Endodermal cell (in vitro differentiated cells): Measurements from ENCODE around the gene SLC7A14. TPM values are rescaled to one million over a fixed set of nuclear protein-coding genes. Genes with fewer than 3 reads are reported as not detected.

Experiments
- DNase-seq: peaks from one replicate; pipeline ENCODE4 v3.0.0-alpha.2; 2017
- H3K27ac ChIP-seq: 2 replicates; pipeline ENCODE4 v1.5.1; 2013; ENCODE audit warnings: mild to moderate bottlenecking, low read depth, low read length, moderate library complexity
- H3K27me3 ChIP-seq: 2 replicates; pipeline ENCODE4 v1.6.1; 2013; ENCODE audit warnings: mild to moderate bottlenecking, low read length, moderate library complexity; ENCODE audit not compliant: insufficient read depth, control insufficient read depth, poor library complexity, severe bottlenecking
- H3K36me3 ChIP-seq: 2 replicates; pipeline ENCODE4 v1.7.0; 2013; ENCODE audit warnings: mild to moderate bottlenecking, low read length, moderate library complexity; ENCODE audit not compliant: control insufficient read depth, insufficient read depth
- H3K4me1 ChIP-seq: one replicate; pipeline ENCODE4 v1.7.0; 2013; ENCODE audit warnings: low read length; ENCODE audit not compliant: control insufficient read depth, insufficient read depth
- H3K4me3 ChIP-seq: 2 replicates; pipeline ENCODE4 v1.5.1; 2013; ENCODE audit warnings: mild to moderate bottlenecking, low read length, moderate library complexity
- H3K9ac ChIP-seq: 2 replicates; pipeline ENCODE4 v1.6.1; 2013; ENCODE audit warnings: mild to moderate bottlenecking, low read length, moderate library complexity; ENCODE audit not compliant: poor library complexity, severe bottlenecking; ENCODE audit errors: extremely low read depth
- H3K9me3 ChIP-seq: 2 replicates; pipeline ENCODE4 v1.6.1; 2013; ENCODE audit warnings: mild to moderate bottlenecking, low read length, moderate library complexity; ENCODE audit not compliant: control insufficient read depth
- H3K27ac Mint-ChIP-seq: 2 replicates; pipeline ENCODE4 v1.8.0; 2020; ENCODE audit warnings: mixed read lengths
- H3K27me3 Mint-ChIP-seq: 2 replicates; pipeline ENCODE4 v1.8.0; 2021; ENCODE audit warnings: mild to moderate bottlenecking, mixed read lengths; ENCODE audit not compliant: insufficient read depth
- H3K36me3 Mint-ChIP-seq: 2 replicates; pipeline ENCODE4 v1.8.0; 2020; ENCODE audit warnings: low read depth, mixed read lengths
- H3K4me1 Mint-ChIP-seq: 2 replicates; pipeline ENCODE4 v1.8.0; 2020; ENCODE audit warnings: mixed read lengths
- H3K4me3 Mint-ChIP-seq: 2 replicates; pipeline ENCODE4 v1.8.0; 2020; ENCODE audit warnings: mild to moderate bottlenecking, moderate library complexity, mixed read lengths
- H3K9me3 Mint-ChIP-seq: 2 replicates; pipeline ENCODE4 v1.8.0; 2020; ENCODE audit warnings: mild to moderate bottlenecking, mixed read lengths
- CTCF ChIP-seq: fragments of 200-600 bp; sonication (generic); conservative IDR thresholded peaks from 2 replicates; pipeline ENCODE4 v1.5.0; 2021; ENCODE audit warnings: antibody characterized with exemption, mild to moderate bottlenecking
- WGBS, 2 experiments: methylation state at CpG; one replicate each; pipeline versions ENCODE4 v1.1.5 to v1.1.7; 2013; ENCODE audit warnings: missing lambda C conversion rate in 2 of 2, mixed read lengths in 1 of 2; ENCODE audit not compliant: insufficient coverage in 1 of 2, insufficient read length in 1 of 2; 5-methylcytosine and 5-hydroxymethylcytosine counted together
- total RNA-seq, 2 donors: library from RNA; stranded (reverse); fragmentation: NEBNext Ultra II Directional in 1 of 2; extraction: Animal tissue kit (Norgen Biotek cat#: 25700) in 1 of 2; gene quantifications; 2 replicates in 1 of 2; 3 replicates in 1 of 2; pipeline ENCODE4 v1.2.1, GENCODE V29; 2021

SLC7A14 gene
- total RNA-seq, 2 donors from 2014 or later: 0.29 to 0.42 TPM

GRCh38 chr3:170432416-170432815, 153.5 kb downstream of the SLC7A14 start:
- Mint-ChIP-seq H3K9me3 (no peaks in the 10 kb centered on the region), H3K27ac (no peak overlapping the region), H3K36me3 (peaks cover 2% of the 10 kb centered on the region), H3K27me3 (peaks cover 11% of the 10 kb centered on the region), H3K4me3 (no peak overlapping the region), H3K4me1 (peaks cover 15% of the 10 kb centered on the region)
- DNase-seq: no peak
- Histone ChIP-seq H3K4me3 (no peak overlapping the region), H3K27me3 (peaks cover 4% of the 10 kb centered on the region), H3K9ac (no peak overlapping the region), H3K9me3 (no peaks in the 10 kb centered on the region), H3K36me3 (no peaks in the 10 kb centered on the region), H3K4me1 (peaks cover 4% of the 10 kb centered on the region), H3K27ac (no peak overlapping the region)
- TF ChIP-seq CTCF: no peak
- 95 to 97% methylated on average over 9 to 14 of the region's 14 CpGs for whole genome bisulfite sequencing, 2 experiments

- Histone ChIP-seq H3K36me3 (no peaks in the 10 kb centered on the region), H3K9me3 (no peaks in the 10 kb centered on the region), H3K27ac (no peak overlapping the region), H3K4me1 (peaks cover 4% of the 10 kb centered on the region), H3K4me3 (no peak overlapping the region), H3K27me3 (peaks cover 4% of the 10 kb centered on the region), H3K9ac (no peak overlapping the region)
- Mint-ChIP-seq H3K4me3 (no peak overlapping the region), H3K36me3 (peaks cover 2% of the 10 kb centered on the region), H3K27ac (no peak overlapping the region), H3K27me3 (peaks cover 11% of the 10 kb centered on the region), H3K4me1 (peaks cover 16% of the 10 kb centered on the region), H3K9me3 (no peaks in the 10 kb centered on the region)
- DNase-seq: no peak
- 95 to 100% methylated on average over 1 to 3 of the region's 3 CpGs for WGBS, 2 experiments
- TF ChIP-seq CTCF: peak; percentile 69
Observed at GRCh38 chr3:170431054-170431453, 154.8 kb downstream of the SLC7A14 start.

GRCh38 chr3:170429050-170429449, 156.8 kb downstream of the SLC7A14 start:
- no peak for DNase-seq
- TF ChIP-seq CTCF: no peak
- Mint-ChIP-seq H3K36me3 (peaks cover 2% of the 10 kb centered on the region), H3K4me3 (no peak overlapping the region), H3K27me3 (peaks cover 14% of the 10 kb centered on the region), H3K27ac (no peak overlapping the region), H3K9me3 (no peaks in the 10 kb centered on the region), H3K4me1 (peaks cover 29% of the 10 kb centered on the region)
- Histone ChIP-seq H3K9me3 (no peaks in the 10 kb centered on the region), H3K9ac (no peak overlapping the region), H3K4me1 (peaks cover 10% of the 10 kb centered on the region), H3K27ac (no peak overlapping the region), H3K27me3 (peaks cover 10% of the 10 kb centered on the region), H3K36me3 (no peaks in the 10 kb centered on the region), H3K4me3 (no peak overlapping the region)
- WGBS, 2 experiments: 70 to 95% methylated on average over 1 of the region's 1 CpG
